KMS-11 (cell line): ENCODE measurements around the gene CCDC142.

ENCODE experiments used
- H2AFZ ChIP-seq: fragments of 200-600 bp; sonication (generic); 2 replicates; pipeline ENCODE4 v1.6.1; 2016; ENCODE audit warnings: antibody characterized with exemption, mixed run types, low read depth
- H3K27ac ChIP-seq: fragments of 200-600 bp; sonication (generic); 2 replicates; pipeline ENCODE4 v1.6.1; 2016; ENCODE audit warnings: mild to moderate bottlenecking, mixed run types
- H3K27me3 ChIP-seq: fragments of 200-600 bp; sonication (generic); 2 replicates; pipeline ENCODE4 v1.6.1; 2017; ENCODE audit warnings: mild to moderate bottlenecking, low read depth, mixed run types, moderate library complexity; ENCODE audit not compliant: insufficient read depth
- H3K36me3 ChIP-seq: fragments of 200-600 bp; sonication (generic); 2 replicates; pipeline ENCODE4 v1.6.1; 2017; ENCODE audit warnings: mild to moderate bottlenecking, mixed run types; ENCODE audit not compliant: insufficient read depth
- H3K4me1 ChIP-seq: fragments of 200-600 bp; sonication (generic); 2 replicates; pipeline ENCODE4 v1.6.1; 2016; ENCODE audit warnings: mild to moderate bottlenecking, low read depth, mixed run types; ENCODE audit not compliant: poor library complexity, severe bottlenecking
- H3K4me2 ChIP-seq: fragments of 200-600 bp; sonication (generic); 2 replicates; pipeline ENCODE4 v1.7.0; 2016; ENCODE audit warnings: mild to moderate bottlenecking, mixed run types
- H3K4me3 ChIP-seq: fragments of 200-600 bp; sonication (generic); IDR thresholded peaks from 2 replicates; pipeline ENCODE4 v1.6.1; 2017; ENCODE audit warnings: low read depth, low read length, mixed read lengths; ENCODE audit not compliant: insufficient read depth
- H3K79me2 ChIP-seq: fragments of 200-600 bp; sonication (generic); 2 replicates; pipeline ENCODE4 v1.6.1; 2016; ENCODE audit warnings: low read depth, mixed run types; ENCODE audit not compliant: insufficient read depth
- H3K9ac ChIP-seq: fragments of 200-600 bp; sonication (generic); 2 replicates; pipeline ENCODE4 v1.6.1; 2016; ENCODE audit warnings: mild to moderate bottlenecking, mixed run types
- H4K20me1 ChIP-seq: fragments of 200-600 bp; sonication (generic); 2 replicates; pipeline ENCODE4 v1.6.1; 2016; ENCODE audit warnings: mild to moderate bottlenecking, mixed run types; ENCODE audit not compliant: insufficient read depth
- TF ChIP-seq, protein P1 (sequence below): fragments of 200-600 bp; sonication (generic); conservative IDR thresholded peaks from 2 replicates; pipeline ENCODE4 v1.6.1; 2017; ENCODE audit warnings: low read depth, mild to moderate bottlenecking, antibody characterized with exemption, low read length, moderate library complexity, mixed read lengths

Gene CCDC142

DNA sequence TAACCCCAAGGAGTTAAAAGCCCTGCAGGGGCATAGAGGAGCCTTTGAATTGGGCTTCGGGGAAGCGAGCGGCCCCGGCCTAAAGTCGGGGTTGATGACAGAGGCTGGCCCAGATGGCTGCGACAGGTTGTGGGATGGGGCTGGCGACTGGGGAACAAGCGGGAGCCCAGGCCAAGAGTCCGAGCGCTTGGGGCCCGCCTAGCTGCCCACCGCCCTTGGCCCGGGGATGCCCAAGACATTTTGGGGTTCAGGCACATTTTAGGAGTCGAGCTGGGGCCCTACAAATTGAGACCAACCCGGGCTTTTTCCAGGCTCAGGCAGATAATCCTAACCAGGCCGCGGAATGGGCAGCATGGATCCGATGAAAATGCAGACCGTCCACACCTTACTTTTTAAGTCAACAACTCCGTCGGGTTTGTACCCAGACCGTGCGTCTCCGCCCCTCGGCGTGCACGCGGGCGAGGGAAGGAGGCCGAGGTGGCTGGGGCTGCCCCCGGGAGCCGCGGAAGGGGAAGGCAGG, 41.6 kb downstream of the CCDC142 start:
- peaks cover 12% of the 10 kb centered on the region for H3K4me1 ChIP-seq
- no peaks in the 10 kb centered on the region for H3K27me3 ChIP-seq
- peak overlapping the region; percentile 67; the same call in 1 of the 2 replicates for H3K9ac ChIP-seq
- no peaks in the 10 kb centered on the region for H4K20me1 ChIP-seq
- TF ChIP-seq, protein P1, sequence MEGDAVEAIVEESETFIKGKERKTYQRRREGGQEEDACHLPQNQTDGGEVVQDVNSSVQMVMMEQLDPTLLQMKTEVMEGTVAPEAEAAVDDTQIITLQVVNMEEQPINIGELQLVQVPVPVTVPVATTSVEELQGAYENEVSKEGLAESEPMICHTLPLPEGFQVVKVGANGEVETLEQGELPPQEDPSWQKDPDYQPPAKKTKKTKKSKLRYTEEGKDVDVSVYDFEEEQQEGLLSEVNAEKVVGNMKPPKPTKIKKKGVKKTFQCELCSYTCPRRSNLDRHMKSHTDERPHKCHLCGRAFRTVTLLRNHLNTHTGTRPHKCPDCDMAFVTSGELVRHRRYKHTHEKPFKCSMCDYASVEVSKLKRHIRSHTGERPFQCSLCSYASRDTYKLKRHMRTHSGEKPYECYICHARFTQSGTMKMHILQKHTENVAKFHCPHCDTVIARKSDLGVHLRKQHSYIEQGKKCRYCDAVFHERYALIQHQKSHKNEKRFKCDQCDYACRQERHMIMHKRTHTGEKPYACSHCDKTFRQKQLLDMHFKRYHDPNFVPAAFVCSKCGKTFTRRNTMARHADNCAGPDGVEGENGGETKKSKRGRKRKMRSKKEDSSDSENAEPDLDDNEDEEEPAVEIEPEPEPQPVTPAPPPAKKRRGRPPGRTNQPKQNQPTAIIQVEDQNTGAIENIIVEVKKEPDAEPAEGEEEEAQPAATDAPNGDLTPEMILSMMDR = no peak
- H3K4me2 ChIP-seq = peak overlapping the region; percentile 63; the same call in 1 of the 2 replicates
- H3K36me3 ChIP-seq = no peaks in the 10 kb centered on the region
- H3K27ac ChIP-seq = no peak overlapping the region
- H3K4me3 ChIP-seq = no peak overlapping the region
- peak overlapping the region; percentile 75 for H2AFZ ChIP-seq
- no peaks in the 10 kb centered on the region for H3K79me2 ChIP-seq

DNA sequence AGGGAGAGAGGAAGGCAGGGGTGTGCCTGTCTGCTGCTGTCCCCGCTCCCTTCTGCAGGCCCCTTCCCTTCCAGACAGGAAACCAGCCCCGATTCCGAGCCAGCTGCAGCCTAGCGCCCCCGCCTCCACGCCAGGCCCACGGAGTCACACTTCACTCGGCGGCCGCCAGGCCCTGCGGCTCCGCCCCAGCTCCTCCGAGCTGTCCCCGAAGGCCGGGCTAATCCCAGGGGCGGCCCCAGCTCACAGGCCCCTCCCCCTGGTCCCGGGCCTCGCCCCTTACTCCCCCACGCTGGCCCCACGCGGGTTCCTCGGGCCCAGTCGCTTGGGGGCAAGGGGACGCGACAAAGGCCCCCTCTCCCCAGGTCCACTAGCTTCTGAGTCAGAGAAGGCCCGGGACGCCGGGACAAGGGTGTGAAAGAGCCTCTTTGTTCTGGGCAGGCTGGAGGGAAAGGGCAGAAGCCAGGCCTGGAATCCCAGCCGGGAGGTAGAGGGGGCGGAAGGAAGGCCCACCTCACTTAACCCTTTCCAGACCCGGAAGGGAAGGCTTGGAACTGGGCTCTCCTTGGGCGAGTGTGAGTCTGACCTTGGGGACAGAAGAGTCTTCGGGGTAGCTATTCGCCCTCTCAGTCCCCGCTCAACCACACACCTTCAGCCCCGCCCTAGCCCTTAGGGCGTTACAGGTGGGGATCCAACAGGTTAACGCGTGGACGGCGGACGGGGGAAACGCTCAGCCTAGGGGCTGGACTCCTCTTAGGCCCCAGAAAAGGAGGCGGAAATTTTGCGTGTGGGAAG, 42.2 kb downstream of the CCDC142 start:
- Histone ChIP-seq H3K4me2 (peak overlapping the region; percentile 63), H2AFZ (peak overlapping the region; percentile 75), H4K20me1 (no peaks in the 10 kb centered on the region), H3K36me3 (no peaks in the 10 kb centered on the region), H3K4me3 (peak overlapping the region; percentile 87), H3K27ac (0 out of 2 replicates have a peak overlapping the region, but pooled peaks have one; percentile 12), H3K79me2 (no peaks in the 10 kb centered on the region), H3K9ac (peak overlapping the region; percentile 67), H3K27me3 (no peaks in the 10 kb centered on the region), H3K4me1 (peaks cover 12% of the 10 kb centered on the region)
- TF ChIP-seq, protein P1 = no peak

DNA sequence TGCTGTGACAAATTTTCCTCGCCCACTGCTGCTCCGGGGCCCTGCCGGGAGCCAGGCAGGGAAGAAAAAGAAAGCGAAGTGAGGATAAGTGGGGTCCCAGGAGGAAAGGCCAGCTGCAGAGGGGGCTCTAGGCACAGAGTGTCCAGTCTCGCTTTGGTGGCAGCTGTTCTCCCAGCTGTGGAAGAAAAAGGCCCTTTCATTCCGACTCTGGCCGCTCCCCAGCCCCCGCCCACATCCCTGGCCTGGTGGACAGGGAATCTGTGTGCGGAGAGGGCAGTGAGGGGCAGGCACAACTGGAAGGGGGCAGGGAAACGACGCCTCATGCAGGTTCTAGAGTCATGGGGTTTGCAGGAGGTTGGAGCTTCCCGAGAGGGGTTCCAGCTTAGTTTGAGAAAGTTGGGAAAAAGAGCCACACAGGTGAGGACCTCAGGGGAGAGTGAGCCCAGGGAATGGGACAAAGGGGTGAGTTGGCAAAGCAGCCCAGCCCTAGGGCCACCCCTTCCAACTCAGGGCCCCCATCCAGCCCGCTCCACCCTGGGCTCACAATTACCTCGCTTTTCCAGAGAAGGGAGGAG, 42.9 kb downstream of the CCDC142 start:
- Histone ChIP-seq H3K79me2 (no peaks in the 10 kb centered on the region), H3K4me2 (peak overlapping the region; percentile 63), H3K27me3 (no peaks in the 10 kb centered on the region), H3K27ac (no peak overlapping the region), H3K36me3 (no peaks in the 10 kb centered on the region), H3K9ac (peak overlapping the region; percentile 67), H4K20me1 (no peaks in the 10 kb centered on the region), H2AFZ (peak overlapping the region; percentile 75; the same call in 1 of the 2 replicates), H3K4me3 (peak overlapping the region; percentile 87), H3K4me1 (peaks cover 12% of the 10 kb centered on the region)
- TF ChIP-seq, protein P1 = no peak

DNA sequence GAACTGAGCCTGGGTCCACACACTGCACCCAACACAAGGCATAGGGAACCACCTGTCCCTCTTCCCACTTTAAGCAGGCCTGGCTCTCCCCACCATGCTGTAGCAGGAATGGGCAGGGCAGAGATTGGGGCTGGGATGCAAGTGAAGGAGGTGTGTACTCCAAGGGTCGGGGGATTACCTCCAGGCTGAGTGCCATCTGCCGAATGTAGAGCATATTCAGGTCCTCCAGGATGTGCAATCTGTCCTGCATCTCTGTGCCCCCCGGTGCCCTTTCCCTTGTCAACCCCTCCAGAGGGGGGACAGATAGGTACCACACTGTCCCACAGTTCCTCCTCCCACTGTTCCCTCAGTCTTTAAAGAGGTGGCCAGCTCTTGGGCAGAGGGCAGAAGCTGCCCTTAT, 43.4 kb downstream of the CCDC142 start:
- H3K27me3 ChIP-seq = no peaks in the 10 kb centered on the region
- peak overlapping the region; percentile 75; the same call in 1 of the 2 replicates for H2AFZ ChIP-seq
- H3K36me3 ChIP-seq = no peaks in the 10 kb centered on the region
- peak overlapping the region; percentile 63 for H3K4me2 ChIP-seq
- H3K9ac ChIP-seq = peak overlapping the region; percentile 67; the same call in 1 of the 2 replicates
- H3K4me1 ChIP-seq = peaks cover 12% of the 10 kb centered on the region
- H4K20me1 ChIP-seq = no peaks in the 10 kb centered on the region
- no peaks in the 10 kb centered on the region for H3K79me2 ChIP-seq
- no peak overlapping the region for H3K27ac ChIP-seq
- H3K4me3 ChIP-seq = peak overlapping the region; percentile 2
- TF ChIP-seq, protein P1 = no peak
